ENCODE measurements around the gene MAGI2.

GRCh38 chr7:78638364-78638763 is 815.1 kb downstream of the MAGI2 start:
- TF ChIP-seq CTCF (IDR thresholded peaks at IDR 0.05; ENCODE audit: insufficient read depth, low read depth, low read length) (no peak), EZH2 (IDR thresholded peaks at IDR 0.05; ENCODE audit: insufficient read depth, low read length) (no peak)

Data from astrocyte (in vitro differentiated cells and primary cell).